Spinal cord (tissue), 10 donors: ENCODE data around the gene CAST. TPM values are rescaled to one million over a fixed set of nuclear protein-coding genes. Genes with fewer than 3 reads are reported as not detected.

Experiments
- DNase-seq, 6 donors: peaks; one replicate each; pipeline versions ENCODE4 v3.0.0 to v3.0.0-alpha.2; 2013 to 2015; ENCODE audit warnings: low spot score in 6 of 6, low read depth in 4 of 6
- H3K27ac ChIP-seq: one replicate; pipeline ENCODE4 v1.5.1; 2013; ENCODE audit warnings: low read depth, low read length, control low read depth
- H3K27me3 ChIP-seq: one replicate; pipeline ENCODE4 v1.6.1; 2013; ENCODE audit warnings: low read length; ENCODE audit not compliant: control insufficient read depth, insufficient read depth
- H3K36me3 ChIP-seq: one replicate; pipeline ENCODE4 v1.6.1; 2013; ENCODE audit warnings: low read length; ENCODE audit not compliant: control insufficient read depth, insufficient read depth
- H3K4me1 ChIP-seq: one replicate; pipeline ENCODE4 v1.6.1; 2013; ENCODE audit warnings: low read length; ENCODE audit not compliant: control insufficient read depth, insufficient read depth
- H3K4me3 ChIP-seq: one replicate; pipeline ENCODE4 v1.5.1; 2013; ENCODE audit warnings: low read depth, low read length, control low read depth
- H3K9me3 ChIP-seq: one replicate; pipeline ENCODE4 v1.6.1; 2013; ENCODE audit warnings: low read length; ENCODE audit not compliant: control insufficient read depth, insufficient read depth
- WGBS: methylation state at CpG from one replicate; pipeline ENCODE4 v1.1.5; 2013; ENCODE audit warnings: missing lambda C conversion rate; ENCODE audit not compliant: insufficient coverage; 5-methylcytosine and 5-hydroxymethylcytosine counted together
- polyA plus RNA-seq, 2 donors: library from polyadenylated mRNA; unstranded; fragments of 120-200 nt; gene quantifications; one replicate each; pipeline ENCODE4 v1.2.1, GENCODE V29; 2013; ENCODE audit not compliant: insufficient read length in 2 of 2
- total RNA-seq, 2 donors: library from RNA; depleted of rRNA in 1 of 2; stranded (reverse); fragments of 120-200 nt in 1 of 2; fragments of >200 nt in 1 of 2; gene quantifications; one replicate each; pipeline versions ENCODE4 v1.2.3 to v1.2.4, GENCODE V29; 2013 to 2014
- donor health status: healthy.

Gene CAST
- total and polyA plus RNA-seq, 4 donors: 51.7 to 118 (median 64.3) TPM

DNA sequence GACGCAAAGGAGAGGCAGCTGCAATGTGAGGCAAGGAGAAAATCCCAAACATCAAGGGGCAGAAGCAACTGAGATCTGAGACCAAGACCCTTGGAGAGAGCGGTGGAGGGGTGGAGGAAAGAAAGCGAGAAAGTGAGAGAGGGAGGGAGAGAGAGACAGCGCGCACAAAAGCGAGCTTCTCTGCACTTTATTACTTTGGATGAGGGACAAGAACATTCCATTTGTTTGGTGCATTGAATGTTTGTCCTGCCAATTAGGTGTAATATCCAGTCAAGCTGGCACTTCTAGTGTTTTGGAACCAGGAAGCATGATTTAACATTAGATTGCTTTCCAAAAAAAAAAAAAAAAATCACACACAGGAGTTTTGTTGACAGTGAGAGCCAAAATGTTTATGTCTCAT, 1.4 kb downstream of the CAST start:
- H3K27ac ChIP-seq: peak overlapping the region; percentile 76
- H3K9me3 ChIP-seq: no peaks in the 10 kb centered on the region
- peak in 2 of 6 donors; percentile 16 to 72 for DNase-seq
- WGBS: 20% methylated on average over 6 of the region's 6 CpGs
- H3K4me1 ChIP-seq: peaks cover 19% of the 10 kb centered on the region
- no peaks in the 10 kb centered on the region for H3K36me3 ChIP-seq
- H3K27me3 ChIP-seq: no peaks in the 10 kb centered on the region
- H3K4me3 ChIP-seq: peak overlapping the region; percentile 86

GRCh38 chr5:96664669-96665068, 2.5 kb downstream of the CAST start:
- Histone ChIP-seq H3K27ac (no peak overlapping the region), H3K4me3 (no peak overlapping the region), H3K4me1 (peaks cover 19% of the 10 kb centered on the region), H3K9me3 (no peaks in the 10 kb centered on the region), H3K36me3 (no peaks in the 10 kb centered on the region), H3K27me3 (no peaks in the 10 kb centered on the region)
- no peak for DNase-seq

- Histone ChIP-seq H3K27ac (no peak overlapping the region), H3K27me3 (no peaks in the 10 kb centered on the region), H3K9me3 (no peaks in the 10 kb centered on the region), H3K36me3 (no peaks in the 10 kb centered on the region), H3K4me3 (no peak overlapping the region), H3K4me1 (no peaks in the 10 kb centered on the region)
- DNase-seq: no peak
- 100% methylated on average over 2 of the region's 2 CpGs for WGBS
Observed at GRCh38 chr5:96668725-96669124, 6.5 kb downstream of the CAST start.

DNA sequence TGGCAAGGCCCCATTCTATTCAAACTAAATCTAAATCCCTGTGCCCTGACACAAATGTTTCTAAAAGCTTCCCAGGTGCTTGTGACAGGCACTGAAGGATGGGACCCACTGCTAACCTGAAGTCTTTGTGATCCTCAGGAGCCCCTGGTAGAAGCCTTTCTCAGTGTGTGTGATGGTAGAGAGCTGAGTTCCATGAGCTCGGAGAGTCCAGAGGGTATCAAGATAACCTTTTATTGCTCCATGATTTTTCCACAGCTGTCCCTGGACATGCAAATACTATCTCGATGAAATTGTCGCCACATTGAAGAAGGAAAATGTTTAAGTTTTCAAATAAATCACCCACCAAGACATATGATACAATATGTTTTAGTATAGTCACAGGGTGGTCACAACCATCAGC, 7.7 kb downstream of the CAST start:
- Histone ChIP-seq H3K9me3 (no peaks in the 10 kb centered on the region), H3K27ac (no peak overlapping the region), H3K4me1 (no peaks in the 10 kb centered on the region), H3K36me3 (no peaks in the 10 kb centered on the region), H3K4me3 (no peak overlapping the region), H3K27me3 (no peaks in the 10 kb centered on the region)
- no peak for DNase-seq
- WGBS: no CpG with 5 or more reads among the region's 3 CpGs

DNA sequence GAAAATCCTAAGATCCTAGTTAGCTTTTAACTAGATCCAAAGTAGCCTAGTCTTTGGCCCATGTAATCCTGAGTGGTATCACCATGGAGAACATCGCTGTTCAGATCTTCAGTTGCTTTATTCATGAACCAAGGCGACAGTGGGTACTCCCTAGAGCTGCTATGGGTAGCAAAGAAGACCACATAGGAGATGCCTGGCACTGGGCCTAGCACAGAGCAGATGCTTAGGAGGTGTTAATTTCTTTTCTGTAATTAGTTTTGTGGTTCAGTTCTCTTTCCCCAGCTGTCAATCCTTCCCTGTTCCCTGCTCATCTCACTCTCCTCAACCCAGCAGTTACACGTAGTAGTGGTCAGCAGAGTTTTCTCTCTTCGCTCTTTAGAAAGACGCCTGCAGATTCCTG, 9.3 kb downstream of the CAST start:
- Histone ChIP-seq H3K4me3 (no peak overlapping the region), H3K9me3 (no peaks in the 10 kb centered on the region), H3K4me1 (no peaks in the 10 kb centered on the region), H3K27ac (no peak overlapping the region), H3K27me3 (no peaks in the 10 kb centered on the region), H3K36me3 (no peaks in the 10 kb centered on the region)
- 54% methylated on average over 2 of the region's 5 CpGs for WGBS
- DNase-seq: peak in 2 of 6 donors; percentile 34 to 55

- no peaks in the 10 kb centered on the region for H3K4me1 ChIP-seq
- no peak for DNase-seq
- no peak overlapping the region for H3K27ac ChIP-seq
- H3K27me3 ChIP-seq: no peaks in the 10 kb centered on the region
- H3K9me3 ChIP-seq: no peaks in the 10 kb centered on the region
- H3K36me3 ChIP-seq: no peaks in the 10 kb centered on the region
- no peak overlapping the region for H3K4me3 ChIP-seq
Observed at GRCh38 chr5:96673127-96673526, 11.0 kb downstream of the CAST start.

DNA sequence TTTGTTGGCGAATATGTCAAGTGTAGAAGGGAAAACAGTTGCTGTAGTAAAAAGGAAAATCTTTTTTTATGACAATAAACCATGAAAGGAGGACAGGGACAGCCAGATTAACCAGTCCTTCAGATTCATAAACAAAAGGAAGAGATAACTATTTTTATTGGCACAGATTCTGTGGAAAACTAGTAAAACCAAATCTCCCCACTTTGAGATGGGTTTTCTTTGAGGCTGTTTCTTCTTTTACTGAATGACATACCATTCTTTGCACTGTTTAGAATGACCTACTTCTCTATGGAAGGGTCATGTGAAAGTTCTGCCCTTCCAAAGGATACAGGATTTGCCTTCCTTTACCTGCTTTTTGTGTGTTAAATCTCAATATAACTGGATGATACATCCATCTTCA, 13.7 kb downstream of the CAST start:
- DNase-seq: no peak
- no CpG with 5 or more reads among the region's 1 CpG for WGBS
- Histone ChIP-seq H3K4me1 (no peaks in the 10 kb centered on the region), H3K27me3 (no peaks in the 10 kb centered on the region), H3K27ac (no peak overlapping the region), H3K36me3 (no peaks in the 10 kb centered on the region), H3K9me3 (no peaks in the 10 kb centered on the region), H3K4me3 (no peak overlapping the region)

- Histone ChIP-seq H3K9me3 (no peaks in the 10 kb centered on the region), H3K27ac (no peak overlapping the region), H3K4me1 (no peaks in the 10 kb centered on the region), H3K27me3 (no peaks in the 10 kb centered on the region), H3K36me3 (no peaks in the 10 kb centered on the region), H3K4me3 (no peak overlapping the region)
- DNase-seq: no peak
- WGBS: no CpG with 5 or more reads among the region's 2 CpGs
Observed at GRCh38 chr5:96677496-96677895, 15.3 kb downstream of the CAST start.

- Histone ChIP-seq H3K4me1 (no peaks in the 10 kb centered on the region), H3K4me3 (no peak overlapping the region), H3K36me3 (no peaks in the 10 kb centered on the region), H3K27ac (no peak overlapping the region), H3K27me3 (no peaks in the 10 kb centered on the region), H3K9me3 (no peaks in the 10 kb centered on the region)
- no CpG with 5 or more reads among the region's 4 CpGs for WGBS
- DNase-seq: no peak
Observed at GRCh38 chr5:96679293-96679692, 17.1 kb downstream of the CAST start.

GRCh38 chr5:96680759-96681470, 18.7 kb downstream of the CAST start:
- Histone ChIP-seq H3K9me3 (no peaks in the 10 kb centered on the region), H3K4me1 (no peaks in the 10 kb centered on the region), H3K36me3 (no peaks in the 10 kb centered on the region), H3K27ac (no peak overlapping the region), H3K27me3 (no peaks in the 10 kb centered on the region), H3K4me3 (no peak overlapping the region)
- WGBS: 60% methylated on average over 5 of the region's 11 CpGs
- DNase-seq: no peak
